ENCODE results near the gene PITPNM2. TPM values are rescaled to one million over a fixed set of nuclear protein-coding genes. Genes with fewer than 3 reads are reported as not detected.

The PITPNM2 gene
- total and polyA plus RNA-seq, 9 of the 15 experiments (the other 6 are each of a cell fraction or from before 2014, with no cell fraction given), result 0.03 to 10.8 (median 2.9) TPM

GRCh38 chr12:123127182-123127495, 23.8 kb downstream of the PITPNM2 start:
- no peaks in the 10 kb centered on the region for H3K9me1 ChIP-seq (ENCODE audit: control insufficient read depth, insufficient read depth, low read length)
- peak overlapping the region; percentile 53; the same call in 1 of the 2 replicates for H3K4me2 ChIP-seq (ENCODE audit: insufficient read depth, low read length)
- no peaks in the 10 kb centered on the region for H3K27me3 ChIP-seq (ENCODE audit: control insufficient read depth in 2 of 2, insufficient read depth in 2 of 2, low read length in 2 of 2)
- H3K36me3 ChIP-seq (ENCODE audit: control insufficient read depth, insufficient read depth, low read length), result no peaks in the 10 kb centered on the region
- POLR2A ChIA-PET, result interaction anchor here (0.6 to 1.3 kb wide), 3 partner anchors 10 to 35 kb away, joined by 3 to 4 read pairs (median 3); no protein-coding TSS in a partner anchor
- no peak for DNase-seq (ENCODE audit: extremely low read depth in 1 of 4, low spot score in 3 of 4)
- intact Hi-C loops (cut with micrococcal nuclease), result no loop called here
- no TSS peak for BruUV-seq (replicated peaks)
- peak overlapping the region; percentile 26 to 69; a peak in 1 of 4 replicates for H3K9ac ChIP-seq (ENCODE audit: insufficient read depth in 1 of 2, low read depth in 2 of 2, low read length in 2 of 2)
- no peaks in the 10 kb centered on the region for H3K9me3 ChIP-seq (replicated peaks; ENCODE audit: control insufficient read depth, insufficient read depth, low read depth, low read length)
- H3K4me1 ChIP-seq (replicated peaks in 1 of 2; ENCODE audit: control insufficient read depth in 2 of 2, insufficient read depth in 2 of 2, low read length in 2 of 2), result peaks cover 13 to 24% of the 10 kb centered on the region in 2 experiments; a peak in 4 of 5 replicates
- no peak overlapping the region for H3K4me3 ChIP-seq
- H4K20me1 ChIP-seq (replicated peaks; ENCODE audit: control insufficient read depth, insufficient read depth, low read length), result peaks cover 7% of the 10 kb centered on the region; the same call in 1 of the 2 replicates
- peak overlapping the region; percentile 63; the same call in 2 of the 3 replicates for H3K27ac ChIP-seq (ENCODE audit: extremely low read depth, low read depth, low read length)
- 74% methylated on average over 6 of the region's 6 CpGs for WGBS (ENCODE audit: insufficient coverage, low coverage, missing lambda C conversion rate)
- in situ Hi-C loops (cut with MboI), result no loop called here
- ATAC-seq, result no peak
- CTCF ChIA-PET (ENCODE audit: low intra/inter-chr PET ratio), result no interaction called here
- FAIRE-seq, result no peak
- H3K79me2 ChIP-seq (ENCODE audit: control insufficient read depth, insufficient read depth, low read length), result no peaks in the 10 kb centered on the region
- H2AFZ ChIP-seq (ENCODE audit: low read depth, low read length), result no peak overlapping the region
- TF ChIP-seq DMBX1 (CRISPR knock-in tag; IDR thresholded peaks at IDR 0.05; ENCODE audit: borderline replicate concordance) (no peak), SRSF9 (IDR thresholded peaks at IDR 0.05; ENCODE audit: borderline replicate concordance, low read depth, low read length) (no peak), BACH1 (tag; IDR thresholded peaks at IDR 0.05) (no peak), ZNF239 (CRISPR knock-in tag; IDR thresholded peaks at IDR 0.05) (no peak), RFX7 (CRISPR knock-in tag; IDR thresholded peaks at IDR 0.05) (no peak), C11orf30 (IDR thresholded peaks at IDR 0.05; ENCODE audit: low read depth) (no peak), NR2C2 (CRISPR knock-in tag; IDR thresholded peaks at IDR 0.05) (no peak), NR2C2 (tag; IDR thresholded peaks at IDR 0.05) (no peak), CTCF (IDR thresholded peaks at IDR 0.05 in 2 of 3, conservative IDR thresholded peaks at IDR 0.05 in 1 of 3; ENCODE audit: insufficient read depth in 2 of 3, low read depth in 1 of 3, low read length in 3 of 3) (no peak), NFYB (IDR thresholded peaks at IDR 0.05; ENCODE audit: extremely low read depth, insufficient read length) (no peak), ZBTB26 (CRISPR knock-in tag; IDR thresholded peaks at IDR 0.05) (no peak), RBM25 (IDR thresholded peaks at IDR 0.05; ENCODE audit: low read depth, low read length, severe bottlenecking) (no peak), IRF2 (CRISPR knock-in tag; IDR thresholded peaks at IDR 0.05) (no peak)
- TF ChIP-seq, protein P1, sequence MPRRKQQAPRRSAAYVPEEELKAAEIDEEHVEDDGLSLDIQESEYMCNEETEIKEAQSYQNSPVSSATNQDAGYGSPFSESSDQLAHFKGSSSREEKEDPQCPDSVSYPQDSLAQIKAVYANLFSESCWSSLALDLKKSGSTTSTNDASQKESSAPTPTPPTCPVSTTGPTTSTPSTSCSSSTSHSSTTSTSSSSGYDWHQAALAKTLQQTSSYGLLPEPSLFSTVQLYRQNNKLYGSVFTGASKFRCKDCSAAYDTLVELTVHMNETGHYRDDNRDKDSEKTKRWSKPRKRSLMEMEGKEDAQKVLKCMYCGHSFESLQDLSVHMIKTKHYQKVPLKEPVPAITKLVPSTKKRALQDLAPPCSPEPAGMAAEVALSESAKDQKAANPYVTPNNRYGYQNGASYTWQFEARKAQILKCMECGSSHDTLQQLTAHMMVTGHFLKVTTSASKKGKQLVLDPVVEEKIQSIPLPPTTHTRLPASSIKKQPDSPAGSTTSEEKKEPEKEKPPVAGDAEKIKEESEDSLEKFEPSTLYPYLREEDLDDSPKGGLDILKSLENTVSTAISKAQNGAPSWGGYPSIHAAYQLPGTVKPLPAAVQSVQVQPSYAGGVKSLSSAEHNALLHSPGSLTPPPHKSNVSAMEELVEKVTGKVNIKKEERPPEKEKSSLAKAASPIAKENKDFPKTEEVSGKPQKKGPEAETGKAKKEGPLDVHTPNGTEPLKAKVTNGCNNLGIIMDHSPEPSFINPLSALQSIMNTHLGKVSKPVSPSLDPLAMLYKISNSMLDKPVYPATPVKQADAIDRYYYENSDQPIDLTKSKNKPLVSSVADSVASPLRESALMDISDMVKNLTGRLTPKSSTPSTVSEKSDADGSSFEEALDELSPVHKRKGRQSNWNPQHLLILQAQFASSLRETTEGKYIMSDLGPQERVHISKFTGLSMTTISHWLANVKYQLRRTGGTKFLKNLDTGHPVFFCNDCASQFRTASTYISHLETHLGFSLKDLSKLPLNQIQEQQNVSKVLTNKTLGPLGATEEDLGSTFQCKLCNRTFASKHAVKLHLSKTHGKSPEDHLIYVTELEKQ (CRISPR knock-in tag; IDR thresholded peaks at IDR 0.05), result no peak
- TF ChIP-seq, protein P2, sequence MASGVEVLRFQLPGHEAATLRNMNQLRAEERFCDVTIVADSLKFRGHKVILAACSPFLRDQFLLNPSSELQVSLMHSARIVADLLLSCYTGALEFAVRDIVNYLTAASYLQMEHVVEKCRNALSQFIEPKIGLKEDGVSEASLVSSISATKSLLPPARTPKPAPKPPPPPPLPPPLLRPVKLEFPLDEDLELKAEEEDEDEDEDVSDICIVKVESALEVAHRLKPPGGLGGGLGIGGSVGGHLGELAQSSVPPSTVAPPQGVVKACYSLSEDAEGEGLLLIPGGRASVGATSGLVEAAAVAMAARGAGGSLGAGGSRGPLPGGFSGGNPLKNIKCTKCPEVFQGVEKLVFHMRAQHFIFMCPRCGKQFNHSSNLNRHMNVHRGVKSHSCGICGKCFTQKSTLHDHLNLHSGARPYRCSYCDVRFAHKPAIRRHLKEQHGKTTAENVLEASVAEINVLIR (CRISPR knock-in tag; IDR thresholded peaks at IDR 0.05), result no peak

Data from K562 (cell line).